ENCODE results near the gene ZMIZ1.

The ZMIZ1 gene

GRCh38 chr10:79221110-79222051 lies 152.6 kb downstream of the ZMIZ1 start:
- in situ Hi-C loops (cut with MboI; ENCODE audit: low sequenced_read_pairs): loop anchor here (25.0 kb wide), 1 partner anchor 1184 kb away; the partner anchor contains the start of genes POLR3A and RPS24

- in situ Hi-C loops (cut with MboI; ENCODE audit: low sequenced_read_pairs): loop anchor here (25.0 kb wide), 1 partner anchor 1185 kb away; the partner anchor contains the start of genes POLR3A and RPS24
These were observed 153.4 kb downstream of the ZMIZ1 start for GRCh38 chr10:79222186-79222585.

- in situ Hi-C loops (cut with MboI; ENCODE audit: low sequenced_read_pairs): loop anchor here (25.0 kb wide), 1 partner anchor 1186 kb away; the partner anchor contains the start of genes POLR3A and RPS24
These were observed 154.6 kb downstream of the ZMIZ1 start for GRCh38 chr10:79223091-79224048.

- in situ Hi-C loops (cut with MboI; ENCODE audit: low sequenced_read_pairs): loop anchor here (25.0 kb wide), 1 partner anchor 1187 kb away; the partner anchor contains the start of genes POLR3A and RPS24
These were observed 155.6 kb downstream of the ZMIZ1 start for GRCh38 chr10:79224263-79224949.

- in situ Hi-C loops (cut with MboI; ENCODE audit: low sequenced_read_pairs): loop anchor here (25.0 kb wide), 1 partner anchor 1188 kb away; the partner anchor contains the start of genes POLR3A and RPS24
These were observed 156.2 kb downstream of the ZMIZ1 start for GRCh38 chr10:79224992-79225391.

- in situ Hi-C loops (cut with MboI; ENCODE audit: low sequenced_read_pairs): no loop called here
These were observed 157.9 kb downstream of the ZMIZ1 start for GRCh38 chr10:79226391-79227245.

- in situ Hi-C loops (cut with MboI; ENCODE audit: low sequenced_read_pairs): no loop called here
These were observed 160.3 kb downstream of the ZMIZ1 start for GRCh38 chr10:79229071-79229541.

- in situ Hi-C loops (cut with MboI; ENCODE audit: low sequenced_read_pairs): no loop called here
These were observed 161.1 kb downstream of the ZMIZ1 start for GRCh38 chr10:79229830-79230327.

GRCh38 chr10:79230328-79230830 lies 161.6 kb downstream of the ZMIZ1 start:
- in situ Hi-C loops (cut with MboI; ENCODE audit: low sequenced_read_pairs): no loop called here

- in situ Hi-C loops (cut with MboI; ENCODE audit: low sequenced_read_pairs): no loop called here
These were observed 162.1 kb downstream of the ZMIZ1 start for GRCh38 chr10:79230850-79231249.

- in situ Hi-C loops (cut with MboI; ENCODE audit: low sequenced_read_pairs): no loop called here
These were observed 163.1 kb downstream of the ZMIZ1 start for GRCh38 chr10:79231908-79232307.

- in situ Hi-C loops (cut with MboI; ENCODE audit: low sequenced_read_pairs): no loop called here
These were observed 164.1 kb downstream of the ZMIZ1 start for GRCh38 chr10:79232864-79233263.

GRCh38 chr10:79234391-79235315 lies 165.9 kb downstream of the ZMIZ1 start:
- in situ Hi-C loops (cut with MboI; ENCODE audit: low sequenced_read_pairs): no loop called here

- in situ Hi-C loops (cut with MboI; ENCODE audit: low sequenced_read_pairs): no loop called here
These were observed 167.1 kb downstream of the ZMIZ1 start for GRCh38 chr10:79235765-79236432.

- in situ Hi-C loops (cut with MboI; ENCODE audit: low sequenced_read_pairs): no loop called here
These were observed 167.6 kb downstream of the ZMIZ1 start for GRCh38 chr10:79236433-79236765.

GRCh38 chr10:79237454-79238157 lies 168.8 kb downstream of the ZMIZ1 start:
- in situ Hi-C loops (cut with MboI; ENCODE audit: low sequenced_read_pairs): no loop called here

GRCh38 chr10:79238158-79238520 lies 169.4 kb downstream of the ZMIZ1 start:
- in situ Hi-C loops (cut with MboI; ENCODE audit: low sequenced_read_pairs): no loop called here
